IMR-90 (cell line): ENCODE measurements around the gene CYB5R2.
"Not testable (repeated sequence)": the region's sequence is repeated elsewhere in the genome, so short reads cannot be mapped to it uniquely, and the experiment has no call there.

Source experiments
- BHLHE40 ChIP-seq: fragments of 150-350 bp; IDR thresholded peaks from 2 replicates; pipeline ENCODE4 v1.6.1; 2016; ENCODE audit warnings: mild to moderate bottlenecking, low read depth, low read length
- CEBPB ChIP-seq: IDR thresholded peaks from 2 replicates; pipeline ENCODE4 v1.6.1; 2012; ENCODE audit warnings: low read depth, low read length, improper control_type of control experiment
- CTCF ChIP-seq: conservative IDR thresholded peaks from 2 replicates; pipeline ENCODE4 v1.5.1; 2012; ENCODE audit warnings: mild to moderate bottlenecking, low read depth, low read length, improper control_type of control experiment
- ELK1 ChIP-seq: fragments of 150-350 bp; IDR thresholded peaks from 2 replicates; pipeline ENCODE4 v1.6.1; 2016; ENCODE audit warnings: low read depth, mild to moderate bottlenecking, low read length, moderate library complexity, borderline replicate concordance
- FOS ChIP-seq: fragments of 150-350 bp; IDR thresholded peaks from 2 replicates; pipeline ENCODE4 v1.6.1; 2016; ENCODE audit warnings: low read depth, low read length
- MAFK ChIP-seq: IDR thresholded peaks from 2 replicates; pipeline ENCODE4 v1.6.1; 2012; ENCODE audit warnings: low read depth, low read length, improper control_type of control experiment
- MXI1 ChIP-seq: IDR thresholded peaks from 2 replicates; pipeline ENCODE4 v1.6.1; 2012; ENCODE audit warnings: low read depth, mild to moderate bottlenecking, low read length, moderate library complexity, borderline replicate concordance
- POLR2A ChIP-seq: IDR thresholded peaks from 2 replicates; pipeline ENCODE4 v1.6.1; 2012; ENCODE audit warnings: mild to moderate bottlenecking, low read depth, low read length
- RAD21 ChIP-seq: IDR thresholded peaks from 2 replicates; pipeline ENCODE4 v1.6.1; 2012; ENCODE audit warnings: low read length, improper control_type of control experiment
- RFX5 ChIP-seq: IDR thresholded peaks from 2 replicates; pipeline ENCODE4 v1.8.0; 2012; ENCODE audit warnings: low read depth, mild to moderate bottlenecking, low read length, moderate library complexity
- SMC3 ChIP-seq: fragments of 150-350 bp; IDR thresholded peaks from 2 replicates; pipeline ENCODE4 v1.6.1; 2016; ENCODE audit warnings: low read depth, mild to moderate bottlenecking, antibody characterized with exemption, low read length, moderate library complexity

- TF ChIP-seq CTCF, POLR2A, RAD21, CEBPB, SMC3, BHLHE40, MAFK, FOS, RFX5, MXI1, ELK1: not testable (repeated sequence)
Observed at GRCh38 chr11:7663531-7663930, 9.8 kb downstream of the CYB5R2 start.
